ENCODE measurements around the gene RBAK. TPM values are rescaled to one million over a fixed set of nuclear protein-coding genes. Genes with fewer than 3 reads are reported as not detected.

Gene RBAK
- total RNA-seq, 1 experiment from 2014 or later, result 14.8 TPM

GRCh38 chr7:5094641-5095040 is 49.0 kb downstream of the RBAK start:
- in situ Hi-C loops (cut with HindIII; ENCODE audit: low pct_unique_long_range_greater_than_20kb, low sequenced_read_pairs) (no loop called here), intact Hi-C loops (cut with micrococcal nuclease; ENCODE audit: unreplicated experiment) (no loop called here)
- ATAC-seq, result no peak
- Histone ChIP-seq H3K36me3 (ENCODE audit: control insufficient read depth, insufficient read depth, low read length) (no peaks in the 10 kb centered on the region), H3K4me1 (ENCODE audit: control insufficient read depth, insufficient read depth, low read length) (no peaks in the 10 kb centered on the region), H3K4me3 (ENCODE audit: low read depth in 2 of 2, low read length in 2 of 2) (no peak overlapping the region), H3K27ac (ENCODE audit: low read length) (no peak overlapping the region), H3K27me3 (ENCODE audit: control insufficient read depth, insufficient read depth, low read length) (no peaks in the 10 kb centered on the region), H3K9me3 (ENCODE audit: control insufficient read depth, insufficient read depth, low read depth, low read length) (0 out of 2 replicates have a peak, but pooled peaks cover 10% of the 10 kb centered on the region)
- ChIA-PET POLR2A (interaction anchor here (0.7 kb wide), 1 partner anchor 127 kb away, joined by 5 read pairs; no protein-coding TSS in a partner anchor), CTCF (interaction anchor here (0.6 kb wide), 2 partner anchors 55 to 300 kb away, joined by 5 to 7 read pairs; no protein-coding TSS in a partner anchor)
- no peak for TF ChIP-seq CTCF (IDR thresholded peaks at IDR 0.05)
- TF ChIP-seq REST (IDR thresholded peaks at IDR 0.05; ENCODE audit: insufficient read depth in 1 of 2, low read depth in 2 of 2, low read length in 1 of 2), result no peak
- no peak for TF ChIP-seq SIN3A (IDR thresholded peaks at IDR 0.05; ENCODE audit: borderline replicate concordance, insufficient read depth, low read depth, low read length)
- TF ChIP-seq POLR2AphosphoS5 (IDR thresholded peaks at IDR 0.05; ENCODE audit: low read depth, low read length), result no peak
- no peak for TF ChIP-seq TCF7L2 (IDR thresholded peaks at IDR 0.05; ENCODE audit: low read depth, low read length)
- no TSS peak for BruUV-seq (replicated peaks)
- DNase-seq (ENCODE audit: low read depth, low spot score), result no peak

DNA sequence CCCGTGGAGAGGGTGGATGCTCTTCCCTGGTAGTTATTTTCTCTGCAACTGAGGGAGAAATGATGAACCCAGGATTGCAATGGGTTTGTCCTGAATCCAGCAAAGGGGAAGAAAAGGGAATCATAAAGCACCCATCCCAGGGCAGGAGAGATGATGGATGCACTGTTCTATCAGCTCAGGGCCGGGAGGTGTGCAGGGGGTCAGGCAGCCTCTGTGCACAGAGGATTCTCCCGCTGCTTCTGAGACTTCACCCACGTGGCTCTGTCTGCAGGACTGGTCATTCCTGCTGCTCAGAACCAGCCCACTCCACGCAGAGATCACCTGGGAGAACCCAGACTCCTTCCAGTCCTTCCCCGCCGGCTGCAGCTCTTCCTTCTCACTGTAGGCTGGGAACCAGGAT is 70.7 kb downstream of the RBAK start:
- intact Hi-C loops (cut with micrococcal nuclease; ENCODE audit: unreplicated experiment), result no loop called here
- H3K36me3 ChIP-seq (ENCODE audit: control insufficient read depth, insufficient read depth, low read length), result no peaks in the 10 kb centered on the region
- H3K4me1 ChIP-seq (ENCODE audit: control insufficient read depth, insufficient read depth, low read length), result no peaks in the 10 kb centered on the region; the same call in 1 of the 2 replicates
- H3K4me3 ChIP-seq (ENCODE audit: low read depth in 2 of 2, low read length in 2 of 2), result no peak overlapping the region
- DNase-seq (ENCODE audit: low read depth, low spot score) (no peak), ATAC-seq (peak; percentile 45)
- no peaks in the 10 kb centered on the region for H3K27me3 ChIP-seq (ENCODE audit: control insufficient read depth, insufficient read depth, low read length)
- BruUV-seq (replicated peaks), result no TSS peak
- in situ Hi-C loops (cut with HindIII; ENCODE audit: low pct_unique_long_range_greater_than_20kb, low sequenced_read_pairs), result no loop called here
- no peaks in the 10 kb centered on the region for H3K9me3 ChIP-seq (ENCODE audit: control insufficient read depth, insufficient read depth, low read depth, low read length)
- ChIA-PET POLR2A (no interaction called here), CTCF (interaction anchor here (0.6 kb wide), 1 partner anchor 335 kb away, joined by 3 read pairs; no protein-coding TSS in a partner anchor)
- TF ChIP-seq TCF7L2 (IDR thresholded peaks at IDR 0.05; ENCODE audit: low read depth, low read length) (no peak), CTCF (IDR thresholded peaks at IDR 0.05) (no peak), POLR2AphosphoS5 (IDR thresholded peaks at IDR 0.05; ENCODE audit: low read depth, low read length) (no peak), REST (IDR thresholded peaks at IDR 0.05; ENCODE audit: insufficient read depth in 1 of 2, low read depth in 2 of 2, low read length in 1 of 2) (no peak), SIN3A (IDR thresholded peaks at IDR 0.05; ENCODE audit: borderline replicate concordance, insufficient read depth, low read depth, low read length) (no peak)
- H3K27ac ChIP-seq (ENCODE audit: low read length), result no peak overlapping the region

Measured in Panc1 (cell line).